GM12872 (cell line): ENCODE data around the gene VEZT.

Experiments
- TF ChIP-seq, protein P1 (sequence below): IDR thresholded peaks from 3 replicates; pipeline ENCODE4 v1.5.1; 2011; ENCODE audit warnings: low read depth, mild to moderate bottlenecking, low read length, moderate library complexity; ENCODE audit not compliant: insufficient read depth

Gene VEZT

DNA sequence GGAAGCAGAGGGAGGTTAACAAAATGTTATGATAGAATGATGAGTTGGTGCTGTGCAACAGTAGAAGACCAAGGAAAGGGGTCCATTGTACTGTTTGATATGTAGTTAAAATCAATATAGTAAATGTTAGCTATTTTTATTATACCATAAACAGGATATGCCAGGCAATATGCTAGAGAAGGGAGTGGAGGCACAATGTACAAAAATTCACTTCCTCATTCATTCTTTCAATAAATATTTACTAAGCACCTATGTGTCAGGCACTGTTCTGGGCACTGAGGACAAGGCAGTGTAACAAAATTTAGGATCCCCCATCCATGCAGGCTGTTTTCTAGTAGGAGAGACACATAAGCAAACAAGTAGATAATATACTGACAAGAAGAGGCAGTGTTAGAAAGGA is 25.3 kb upstream of the VEZT start:
- TF ChIP-seq, protein P1, sequence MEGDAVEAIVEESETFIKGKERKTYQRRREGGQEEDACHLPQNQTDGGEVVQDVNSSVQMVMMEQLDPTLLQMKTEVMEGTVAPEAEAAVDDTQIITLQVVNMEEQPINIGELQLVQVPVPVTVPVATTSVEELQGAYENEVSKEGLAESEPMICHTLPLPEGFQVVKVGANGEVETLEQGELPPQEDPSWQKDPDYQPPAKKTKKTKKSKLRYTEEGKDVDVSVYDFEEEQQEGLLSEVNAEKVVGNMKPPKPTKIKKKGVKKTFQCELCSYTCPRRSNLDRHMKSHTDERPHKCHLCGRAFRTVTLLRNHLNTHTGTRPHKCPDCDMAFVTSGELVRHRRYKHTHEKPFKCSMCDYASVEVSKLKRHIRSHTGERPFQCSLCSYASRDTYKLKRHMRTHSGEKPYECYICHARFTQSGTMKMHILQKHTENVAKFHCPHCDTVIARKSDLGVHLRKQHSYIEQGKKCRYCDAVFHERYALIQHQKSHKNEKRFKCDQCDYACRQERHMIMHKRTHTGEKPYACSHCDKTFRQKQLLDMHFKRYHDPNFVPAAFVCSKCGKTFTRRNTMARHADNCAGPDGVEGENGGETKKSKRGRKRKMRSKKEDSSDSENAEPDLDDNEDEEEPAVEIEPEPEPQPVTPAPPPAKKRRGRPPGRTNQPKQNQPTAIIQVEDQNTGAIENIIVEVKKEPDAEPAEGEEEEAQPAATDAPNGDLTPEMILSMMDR, result no peak

DNA sequence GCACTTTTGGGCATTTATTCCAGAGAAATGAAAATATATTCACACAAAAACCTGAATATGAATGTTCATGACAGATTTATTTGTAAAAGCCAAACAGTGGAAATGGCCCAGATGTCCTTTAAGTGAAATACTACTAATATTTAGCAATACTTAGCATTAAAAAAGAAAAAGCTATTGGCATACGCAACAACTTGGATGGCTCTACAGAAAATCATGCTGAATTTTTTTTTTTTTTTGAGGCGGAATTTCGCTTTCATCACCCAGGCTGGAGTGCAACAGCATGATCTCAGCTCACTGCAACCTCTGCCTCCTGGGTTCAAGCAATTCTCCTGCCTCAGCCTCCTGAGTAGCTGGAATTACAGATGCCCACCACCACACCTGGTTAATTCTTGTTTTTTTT is 24.5 kb upstream of the VEZT start:
- TF ChIP-seq, protein P1, result no peak

DNA sequence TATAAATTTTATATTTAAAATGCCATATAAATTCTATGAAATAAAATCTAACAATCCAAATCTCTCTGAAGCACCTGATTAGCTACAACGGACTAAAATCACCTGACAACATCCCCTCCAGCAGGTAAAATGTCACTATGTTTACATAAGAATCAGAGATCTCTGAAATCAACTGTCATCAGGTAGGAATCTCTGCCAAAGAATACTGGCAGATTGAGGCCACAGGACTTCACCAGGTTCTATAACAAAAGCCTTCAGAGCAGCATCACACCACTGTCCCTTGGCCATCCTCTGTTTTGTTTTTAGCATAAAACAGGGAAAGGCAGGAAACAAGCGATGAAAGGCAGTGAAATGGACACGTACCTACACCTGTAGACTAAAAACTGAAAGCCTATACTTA is 22.5 kb upstream of the VEZT start:
- TF ChIP-seq, protein P1, result no peak

DNA sequence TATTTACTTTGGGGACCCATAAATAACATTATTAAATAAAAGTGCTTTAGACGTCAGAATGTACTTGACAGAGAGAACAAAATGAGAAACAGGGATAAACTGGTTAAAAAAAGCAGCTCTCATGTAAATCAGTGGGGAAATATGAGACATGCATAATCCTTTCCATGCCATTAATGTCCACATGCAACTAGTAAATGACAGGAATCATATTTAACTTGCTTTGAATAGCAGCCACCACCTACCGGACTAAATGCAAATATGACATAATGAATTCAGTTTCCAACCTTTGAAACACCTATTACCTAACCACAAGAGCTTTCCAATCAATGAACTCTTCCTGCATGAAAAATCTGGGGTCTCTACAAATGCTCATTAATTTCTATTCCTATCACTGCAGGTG is 20.0 kb upstream of the VEZT start:
- TF ChIP-seq, protein P1, result no peak

DNA sequence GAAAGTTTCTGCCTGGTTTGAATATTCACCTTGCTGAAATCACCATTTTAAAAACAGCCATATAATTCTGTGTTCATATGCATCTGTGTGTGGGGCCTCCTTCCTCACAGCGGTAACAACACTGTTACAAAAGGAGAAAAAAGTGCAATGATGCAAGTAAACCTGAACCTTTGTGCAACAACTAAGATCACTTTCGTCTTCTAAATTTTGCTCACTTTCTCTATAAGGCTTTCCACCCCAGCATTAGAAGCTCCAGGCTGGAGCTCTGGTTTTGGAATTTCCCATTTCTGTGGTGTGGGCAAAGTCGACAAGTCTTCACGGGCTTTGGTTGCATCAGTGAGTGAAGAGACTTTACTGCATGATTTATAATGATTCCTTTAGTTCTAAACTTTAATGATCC is 18.7 kb upstream of the VEZT start:
- TF ChIP-seq, protein P1, result no peak

DNA sequence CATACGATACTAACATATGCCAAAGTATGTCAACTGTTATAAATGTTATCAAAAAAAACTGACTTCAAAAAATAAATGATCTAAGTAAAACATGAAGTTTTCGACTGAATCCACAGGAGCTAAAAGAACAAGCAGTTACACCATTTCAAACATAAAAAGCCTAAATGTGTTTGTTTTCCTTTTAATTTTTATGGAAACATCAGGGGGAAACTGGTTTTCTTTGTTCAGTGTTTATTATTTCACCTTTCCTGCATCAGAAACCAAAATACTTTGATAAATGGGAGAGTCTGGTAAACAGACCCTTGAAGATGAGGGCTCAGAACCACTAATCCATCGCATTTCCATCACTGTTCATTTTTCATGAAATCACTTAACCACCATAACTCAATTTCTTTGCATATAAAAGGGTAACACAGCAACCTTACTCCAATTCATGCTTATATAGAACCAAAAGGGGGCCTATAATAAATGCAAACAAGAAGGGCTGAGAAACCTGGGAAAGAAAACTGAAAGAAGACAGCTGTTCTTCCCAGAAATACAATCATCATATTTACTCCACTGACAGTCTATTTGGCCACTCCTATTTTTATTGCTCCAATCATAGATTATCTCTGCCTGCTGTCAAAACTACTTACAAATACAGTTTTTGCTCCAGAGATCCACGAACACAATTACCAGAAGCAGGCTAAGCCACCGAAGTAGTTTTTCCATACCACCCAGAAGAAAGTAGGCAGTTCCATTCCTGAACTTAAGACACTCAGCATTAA is 17.3 kb upstream of the VEZT start:
- TF ChIP-seq, protein P1, result no peak

DNA sequence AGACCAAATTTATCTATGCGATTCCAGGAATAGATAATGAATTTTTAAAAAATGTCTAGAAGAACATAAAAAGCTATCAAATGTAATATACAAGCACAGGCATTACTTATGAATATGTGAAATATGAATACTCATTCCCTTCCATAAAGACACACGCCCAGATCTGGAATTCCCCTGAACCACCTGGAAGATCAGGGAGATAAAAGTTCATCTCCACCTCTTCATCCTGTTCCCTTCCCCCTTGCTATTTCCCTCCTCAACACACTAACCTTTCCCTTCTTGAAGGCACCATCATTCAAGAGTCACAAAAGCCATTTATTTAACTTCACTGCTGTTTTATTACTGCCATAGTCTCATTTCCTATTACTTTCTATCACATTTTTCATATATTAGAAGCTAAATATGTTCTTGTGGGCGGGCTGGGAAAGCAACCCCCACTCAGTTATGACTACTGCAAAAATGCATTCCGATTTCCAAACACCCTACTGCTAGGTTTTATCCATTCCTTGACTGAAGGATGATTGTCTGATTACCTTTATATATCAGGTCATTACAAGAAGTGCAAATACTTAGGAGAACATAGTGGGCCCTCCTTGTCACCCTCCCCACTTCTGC is 16.4 kb upstream of the VEZT start:
- TF ChIP-seq, protein P1, result no peak
